HG03103 (cell line): ENCODE results near the gene MFSD6.
"Not testable (repeated sequence)": the region's sequence is repeated elsewhere in the genome, so short reads cannot be mapped to it uniquely, and the experiment has no call there.

ENCODE experiments used
- ATAC-seq: cut with Tn5 transposase; IDR thresholded peaks from one replicate; pipeline ENCODE4 v1.9.1; 2021; ENCODE audit warnings: low read depth; ENCODE audit not compliant: unreplicated experiment

MFSD6 gene

GRCh38 chr2:190407662-190408537, at the start of gene MFSD6:
TSS of gene MFSD6 (plus strand) at chr2:190408355. CDS start at chr2:190436030, 27,675 bp downstream.
- ATAC-seq: peak; percentile 44

DNA sequence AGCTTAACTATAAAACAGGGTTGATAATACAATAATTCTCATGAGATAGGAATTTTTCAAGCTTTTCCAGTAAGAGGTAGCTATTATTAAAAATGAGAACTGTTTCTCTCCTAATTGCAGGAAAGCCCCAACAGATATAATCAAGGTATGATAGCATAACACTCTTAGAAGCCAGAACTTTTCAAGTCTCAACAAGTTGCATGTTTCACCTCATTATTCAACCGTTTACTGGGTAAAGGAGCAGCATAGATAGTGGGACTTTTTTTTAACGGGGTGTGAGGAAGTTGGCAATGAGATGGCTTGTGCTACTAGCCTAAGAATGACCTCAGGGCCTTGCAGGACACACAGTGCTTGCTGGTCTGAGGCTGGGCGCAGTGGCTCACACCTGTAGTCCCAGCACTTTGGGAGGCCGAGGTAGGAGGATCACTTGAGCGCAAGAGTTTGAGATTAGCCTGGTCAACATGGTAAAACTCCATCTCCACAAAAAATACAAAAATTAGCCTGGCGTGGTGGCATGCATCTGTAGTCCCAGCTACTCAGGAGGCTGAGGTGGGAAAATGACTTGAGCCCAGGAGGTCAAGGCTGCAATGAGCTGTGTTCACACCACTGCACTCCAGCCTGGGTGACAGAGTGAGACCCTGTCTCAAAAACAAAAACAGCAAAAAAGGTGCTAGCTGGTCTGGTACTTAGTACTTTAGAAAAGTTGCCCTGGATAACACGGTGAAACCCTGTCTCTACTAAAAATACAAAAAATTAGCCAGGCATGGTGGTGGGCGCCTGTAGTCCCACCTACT, 49.3 kb upstream of the MFSD6 start:
- ATAC-seq: not testable (repeated sequence)

- ATAC-seq: no peak
These were observed 47.6 kb upstream of the MFSD6 start for GRCh38 chr2:190360561-190360960.

GRCh38 chr2:190360965-190361364, 47.2 kb upstream of the MFSD6 start:
- ATAC-seq: no peak

DNA sequence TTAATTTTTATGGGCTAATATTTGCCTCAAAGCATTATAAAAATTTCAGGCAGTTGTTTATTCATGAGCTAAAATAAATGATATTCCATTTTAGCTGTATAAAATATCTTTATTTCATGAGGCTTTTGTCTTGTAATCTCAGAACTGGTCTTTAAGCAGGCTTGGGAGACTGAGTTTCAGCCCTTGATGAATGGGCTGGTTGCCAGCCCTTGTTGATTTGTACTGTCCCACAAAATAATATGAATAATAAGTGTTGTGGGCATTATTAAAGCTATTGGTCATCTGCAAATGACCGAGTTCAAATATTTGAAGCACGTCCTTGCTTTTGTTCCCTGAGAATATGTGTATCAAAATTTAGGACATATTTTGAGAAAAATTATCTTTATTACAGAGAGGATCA, 46.6 kb upstream of the MFSD6 start:
- ATAC-seq: no peak

- no peak for ATAC-seq
These were observed 45.3 kb upstream of the MFSD6 start for GRCh38 chr2:190362894-190363293.

DNA sequence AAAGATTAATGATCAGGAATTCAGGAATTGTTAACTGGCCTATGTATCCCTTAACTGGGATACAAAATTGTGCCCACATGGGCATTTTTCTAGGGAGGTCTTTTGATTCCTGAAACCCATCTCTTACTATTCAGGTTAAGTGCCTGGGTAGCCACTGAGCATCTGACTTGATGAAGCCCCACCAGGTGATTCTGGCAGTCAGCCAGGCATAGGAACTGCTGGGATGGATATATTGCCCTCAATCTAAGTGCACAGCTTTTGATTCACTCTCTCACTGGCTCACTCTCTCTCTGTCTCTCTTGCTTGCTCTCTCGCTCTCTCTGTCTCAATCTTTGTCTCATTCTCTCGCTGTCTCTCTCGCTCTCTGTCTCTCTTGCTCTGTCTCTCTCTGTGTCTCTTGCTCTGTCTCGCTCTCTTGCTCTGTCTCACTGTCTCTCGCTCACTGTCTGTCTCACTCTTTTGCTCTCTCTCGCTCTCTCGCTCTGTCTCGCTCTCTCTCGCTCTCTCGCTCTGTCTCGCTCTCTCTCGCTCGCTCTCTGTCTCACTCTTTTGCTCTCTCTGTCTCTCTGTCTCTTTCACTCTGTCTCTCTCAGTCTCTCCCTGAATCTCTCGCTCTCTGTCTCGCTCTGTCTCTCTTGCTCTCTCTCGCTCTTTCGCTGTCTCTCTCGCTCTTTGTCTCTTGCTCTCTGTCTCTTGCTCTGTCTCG, 42.5 kb upstream of the MFSD6 start:
- no peak for ATAC-seq

GRCh38 chr2:190366248-190366753, 41.9 kb upstream of the MFSD6 start:
- no peak for ATAC-seq

DNA sequence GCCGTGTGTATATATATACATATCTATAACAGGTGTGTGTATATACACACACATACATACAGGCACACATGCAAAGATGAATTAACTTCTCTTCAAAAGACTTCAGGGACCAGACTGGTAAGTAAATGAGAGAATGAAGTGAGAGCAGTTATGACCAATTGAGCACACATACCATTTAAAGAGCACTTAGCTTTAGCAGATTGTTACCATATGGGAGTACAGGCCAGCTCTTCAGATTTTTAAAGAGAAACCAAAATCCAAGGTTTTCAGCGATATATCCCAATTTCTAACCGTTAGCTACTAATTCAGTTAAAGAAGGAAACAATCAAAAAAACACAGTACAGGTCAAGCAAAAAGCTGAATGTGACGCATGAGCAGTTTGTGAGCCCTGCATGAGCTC, 41.1 kb upstream of the MFSD6 start:
- no peak for ATAC-seq

GRCh38 chr2:190369635-190370034, 38.5 kb upstream of the MFSD6 start:
- no peak for ATAC-seq

GRCh38 chr2:190376083-190376482, 32.1 kb upstream of the MFSD6 start:
- ATAC-seq: no peak

GRCh38 chr2:190376591-190377245, 31.4 kb upstream of the MFSD6 start:
- no peak for ATAC-seq

- ATAC-seq: no peak
These were observed 29.3 kb upstream of the MFSD6 start for GRCh38 chr2:190378880-190379237.

DNA sequence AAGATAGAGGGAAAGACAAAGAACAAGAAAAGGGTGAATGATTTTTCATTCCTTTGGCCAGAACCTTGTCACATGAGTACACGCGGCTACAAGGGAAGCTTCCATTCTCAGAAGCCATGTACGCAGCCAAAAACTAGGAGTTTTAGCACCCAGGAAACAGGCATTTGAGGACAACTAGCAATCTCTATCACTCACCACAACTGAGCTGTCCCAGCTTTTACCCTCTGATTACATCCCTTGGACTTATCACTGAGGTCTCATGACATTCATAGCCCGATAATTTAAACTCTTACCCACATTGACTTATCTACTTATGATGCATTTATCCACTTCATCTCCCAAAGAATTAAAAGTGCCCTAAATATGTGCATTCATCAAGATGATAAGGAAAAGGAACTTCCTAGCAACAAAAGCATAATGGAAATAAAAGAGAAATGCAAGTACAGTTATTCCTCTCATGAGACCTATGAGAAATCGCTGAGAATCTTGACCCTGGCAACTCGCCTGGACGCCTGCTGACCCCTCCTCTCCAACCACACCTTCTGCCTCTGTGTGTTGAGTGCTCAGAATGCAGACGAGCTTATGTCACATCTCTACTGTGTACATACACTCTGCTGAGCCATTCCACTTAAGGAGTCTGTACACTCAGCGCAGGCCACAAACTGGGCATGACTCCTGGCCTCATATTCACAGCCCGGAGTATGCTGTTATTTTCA, 28.7 kb upstream of the MFSD6 start:
- no peak for ATAC-seq

DNA sequence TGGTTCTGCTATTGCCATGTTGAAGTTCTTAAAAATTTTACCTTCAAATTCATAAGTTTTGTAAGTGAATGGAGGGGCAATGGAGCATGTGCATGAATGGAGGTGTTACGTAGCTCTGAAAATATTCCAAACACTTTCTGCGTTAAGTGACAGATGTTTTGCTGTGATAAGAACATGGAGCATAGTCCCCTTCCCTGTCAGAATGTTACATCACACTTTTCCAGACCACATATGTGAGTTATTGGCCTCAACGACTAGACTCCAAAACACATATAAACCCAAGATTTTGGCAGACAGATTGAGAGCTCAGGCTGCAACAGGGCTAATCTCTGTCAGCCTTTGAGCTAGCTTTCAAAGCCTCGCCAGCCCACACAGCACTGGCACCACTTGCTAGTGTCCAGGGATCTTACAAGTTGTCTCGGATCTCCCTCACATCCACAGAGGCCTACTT, 27.2 kb upstream of the MFSD6 start:
- no peak for ATAC-seq

DNA sequence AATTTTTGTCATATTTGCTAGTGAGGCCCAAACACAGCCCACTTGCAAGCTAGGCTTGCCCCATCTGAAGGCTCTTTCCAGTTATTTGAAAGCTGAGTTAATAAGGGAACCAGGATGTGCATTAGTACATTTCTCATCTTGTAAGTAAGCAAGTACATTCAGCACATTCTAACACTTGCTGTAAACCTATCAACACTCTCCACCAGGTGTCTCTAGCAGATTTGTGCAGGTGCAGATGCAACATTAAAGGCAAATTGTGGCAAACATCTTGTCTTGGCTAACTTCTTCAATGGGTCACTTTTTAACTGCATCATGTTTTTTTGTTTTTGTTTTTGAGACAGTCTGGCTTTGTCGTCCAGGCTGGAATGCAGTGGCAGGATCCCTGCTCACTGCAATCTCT, 25.3 kb upstream of the MFSD6 start:
- peak; percentile 68 for ATAC-seq

- ATAC-seq: no peak
These were observed 20.7 kb upstream of the MFSD6 start for GRCh38 chr2:190387422-190387821.

GRCh38 chr2:190396271-190396670, 11.9 kb upstream of the MFSD6 start:
- ATAC-seq: no peak

- ATAC-seq: no peak
These were observed 5.1 kb upstream of the MFSD6 start for GRCh38 chr2:190402986-190403603.
